ENCODE results near the gene ODF2.

- TF ChIP-seq CTCF (IDR thresholded peaks at IDR 0.05): no peak
- TF ChIP-seq POLR2AphosphoS5 (IDR thresholded peaks at IDR 0.05): no peak
- no peak for TF ChIP-seq POLR2A (IDR thresholded peaks at IDR 0.05)
Observed at GRCh38 chr9:128497824-128498610, 42.2 kb downstream of the ODF2 start.

All from breast epithelium (tissue), 3 donors.